Stromal cell of bone marrow (primary cell): ENCODE results near the gene MOXD1.
A peak's percentile ranks its signal among the peaks of the same experiment; 100 is the strongest.
"Not testable (repeated sequence)": the region's sequence is repeated elsewhere in the genome, so short reads cannot be mapped to it uniquely, and the experiment has no call there.

Experiments
- DNase-seq: peaks from one replicate; pipeline ENCODE4 v3.0.0-alpha.2; 2012; ENCODE audit warnings: low read depth

MOXD1 gene

DNA sequence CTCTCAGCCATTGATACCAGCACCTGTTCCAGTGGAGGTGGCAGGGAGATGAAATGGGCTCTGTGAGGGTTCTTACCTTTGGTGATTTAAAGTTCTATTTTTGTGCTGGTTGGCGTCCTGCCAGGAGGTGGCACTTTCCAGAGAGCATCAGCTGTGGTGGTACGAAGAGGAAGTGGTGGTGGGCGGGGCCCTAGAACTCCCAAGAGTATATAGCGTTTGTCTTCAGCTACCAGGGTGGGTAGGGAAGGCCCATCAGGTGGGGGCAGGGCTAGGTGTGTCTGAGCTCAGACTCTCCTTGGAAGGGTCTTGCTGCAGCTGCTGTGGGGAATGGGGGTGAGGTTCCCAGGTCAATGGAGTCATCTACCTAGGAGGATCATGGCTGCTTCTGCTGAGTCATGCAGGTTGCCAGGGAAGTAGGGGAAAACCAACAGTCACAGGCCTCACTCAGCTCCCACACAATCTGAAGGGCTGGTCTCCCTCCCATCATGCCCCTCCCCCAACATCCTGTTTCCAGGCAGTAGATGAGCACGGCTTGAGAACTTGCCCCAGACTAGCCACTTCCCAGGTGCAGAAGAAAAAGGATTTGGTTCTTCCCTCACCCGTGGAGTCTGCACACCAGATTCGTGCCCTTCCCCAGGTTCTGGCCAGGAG is 46.6 kb downstream of the MOXD1 start:
- DNase-seq: no peak

DNA sequence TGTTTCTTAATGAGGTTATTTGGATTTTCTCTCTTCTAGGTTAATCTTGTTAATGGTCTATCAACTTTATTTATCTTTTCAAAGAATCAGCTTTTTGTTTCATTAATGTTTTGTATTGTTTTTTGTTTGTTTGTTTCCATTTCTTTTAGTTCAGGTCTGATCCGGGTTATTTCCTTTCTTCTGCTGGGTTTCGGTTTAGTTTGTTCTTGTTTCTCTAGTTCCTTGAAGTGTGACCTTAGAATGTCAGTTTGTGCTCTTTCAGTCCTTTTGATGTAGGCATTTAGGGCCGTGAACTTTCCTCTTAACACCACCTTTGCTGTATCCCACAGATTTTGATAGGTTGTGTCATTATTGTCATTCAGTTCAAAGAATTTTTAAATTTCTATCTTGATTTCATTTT is 49.3 kb downstream of the MOXD1 start:
- not testable (repeated sequence) for DNase-seq

DNA sequence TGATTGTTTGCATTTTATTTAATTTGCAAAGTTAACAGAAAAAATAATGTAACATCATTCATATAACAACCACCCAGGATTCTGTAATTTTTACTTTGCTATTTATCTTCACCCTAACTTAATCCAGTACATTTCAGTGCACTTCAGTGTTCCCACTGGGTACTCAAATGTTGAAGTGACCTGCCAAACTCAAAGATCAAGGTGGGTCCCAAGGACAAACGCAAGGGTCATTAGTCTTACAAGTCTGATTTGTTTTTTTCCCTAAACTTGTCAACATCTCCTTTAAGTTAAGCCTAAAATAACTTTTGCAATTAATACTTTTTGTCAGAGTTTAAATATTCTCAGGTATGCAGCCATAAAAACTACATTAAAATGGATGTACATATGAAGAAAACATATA is 53.0 kb downstream of the MOXD1 start:
- DNase-seq: no peak

DNA sequence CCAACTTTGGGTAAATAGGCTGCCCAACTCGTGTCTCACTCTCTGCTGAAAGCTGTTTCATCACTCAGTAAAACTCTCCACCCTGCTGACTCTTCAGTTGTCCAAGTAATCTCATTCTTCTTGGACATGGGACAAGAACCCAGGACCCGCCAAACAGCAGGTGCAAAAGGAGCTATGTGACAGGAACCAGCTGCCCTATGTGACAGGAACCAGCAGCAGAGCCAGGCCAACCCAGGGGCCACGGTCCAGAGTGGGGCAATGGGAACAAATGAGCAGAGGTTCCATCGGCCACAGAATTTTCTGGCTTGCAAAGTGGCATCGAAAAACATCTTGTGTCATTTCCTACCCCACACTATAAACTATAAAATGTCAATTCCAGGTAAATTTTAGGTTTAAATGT is 56.5 kb downstream of the MOXD1 start:
- DNase-seq: no peak

DNA sequence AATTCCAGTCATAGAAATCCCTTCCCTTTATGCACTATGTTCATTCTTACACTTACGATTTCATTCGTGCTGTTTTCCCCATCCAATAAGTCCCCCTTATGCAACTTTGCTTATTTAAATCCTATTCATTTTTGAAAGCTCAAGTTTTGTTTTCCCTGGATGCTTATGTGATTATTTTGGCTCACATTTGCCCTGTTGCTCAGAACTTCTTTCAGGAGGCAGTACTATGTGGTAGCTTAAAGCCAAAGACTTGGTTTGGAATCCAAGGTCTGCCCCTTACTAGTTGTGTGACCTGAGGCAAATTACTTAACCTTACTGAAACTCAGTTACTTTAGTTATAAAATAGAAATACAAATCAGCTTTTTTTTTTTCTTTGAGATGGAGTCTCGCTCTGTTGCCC is 59.6 kb downstream of the MOXD1 start:
- DNase-seq: peak; percentile 93

DNA sequence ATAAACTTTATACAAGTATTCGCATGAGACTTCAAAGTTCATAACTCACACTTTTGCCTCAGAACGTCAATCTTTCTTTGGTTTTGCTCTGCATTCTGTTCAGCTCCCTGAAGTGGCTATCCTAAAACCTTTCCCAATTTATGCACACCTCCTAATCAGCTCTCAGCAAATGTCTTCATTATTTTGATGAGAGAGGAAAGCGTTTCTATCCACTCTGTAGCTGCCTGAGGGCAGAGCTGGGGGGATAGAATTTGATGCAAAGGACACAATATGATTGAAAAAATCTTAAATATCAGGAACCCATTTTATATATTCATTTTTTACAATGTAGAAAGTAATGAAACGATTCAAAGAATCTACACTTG is 66.8 kb downstream of the MOXD1 start:
- DNase-seq: no peak

DNA sequence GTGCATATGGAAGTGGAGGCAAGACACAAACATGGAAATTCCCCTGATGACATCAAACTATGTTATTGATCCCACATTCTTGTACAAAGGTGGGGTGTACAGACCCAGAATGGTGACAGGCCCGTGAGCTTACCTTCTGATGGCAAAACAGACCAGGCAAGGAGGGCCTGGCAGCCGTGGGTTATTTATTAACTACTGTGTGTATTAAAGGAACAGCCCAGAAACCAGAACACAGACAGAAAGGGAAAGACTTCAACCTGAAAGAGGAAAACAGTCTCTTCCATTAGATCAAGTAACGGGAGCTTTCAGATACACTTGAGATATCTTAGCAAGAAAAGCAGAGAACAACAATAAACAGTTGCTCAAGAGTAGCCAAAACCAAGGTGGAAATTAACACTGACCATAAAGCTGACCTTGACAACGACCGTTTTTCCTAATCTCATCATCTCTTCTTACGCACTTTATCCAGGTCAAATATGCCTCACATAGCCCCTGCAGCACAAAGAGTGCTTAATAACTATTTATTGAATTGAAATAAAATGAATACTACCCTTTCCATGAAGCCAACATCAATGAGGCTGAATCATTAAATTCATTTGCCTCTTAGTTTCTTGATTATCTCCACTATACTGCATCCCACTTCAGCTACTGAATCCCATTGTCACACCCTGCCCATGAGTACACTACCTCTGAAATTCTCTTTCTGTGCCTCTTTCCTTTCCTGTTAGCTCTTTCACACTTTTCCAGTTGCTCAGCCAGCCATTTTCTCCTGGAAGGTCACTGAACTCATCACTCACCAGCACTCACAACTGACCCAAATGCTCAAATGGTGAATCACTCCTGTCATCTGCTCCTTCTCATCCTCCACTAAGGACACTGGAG is 67.4 kb downstream of the MOXD1 start:
- peak; percentile 90 for DNase-seq

DNA sequence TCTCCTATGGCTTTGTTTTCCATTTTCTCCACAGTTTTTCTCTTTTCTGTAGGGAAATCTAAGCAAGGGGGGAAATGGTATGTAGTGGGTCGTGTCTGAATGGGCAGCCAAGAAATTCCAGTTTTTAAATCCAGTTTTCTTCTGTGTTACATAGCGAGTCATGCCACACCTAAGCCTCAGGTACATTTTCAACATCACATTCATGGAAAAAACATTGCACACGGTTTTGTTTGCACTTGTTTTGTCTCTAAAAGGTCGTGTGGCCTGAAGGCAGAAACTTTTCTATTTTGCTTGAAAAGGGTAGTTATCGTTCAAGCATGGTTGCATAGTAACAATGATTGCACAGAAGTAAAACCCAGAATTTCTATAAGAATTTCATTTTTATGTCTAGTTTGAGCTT is 70.5 kb downstream of the MOXD1 start:
- no peak for DNase-seq

DNA sequence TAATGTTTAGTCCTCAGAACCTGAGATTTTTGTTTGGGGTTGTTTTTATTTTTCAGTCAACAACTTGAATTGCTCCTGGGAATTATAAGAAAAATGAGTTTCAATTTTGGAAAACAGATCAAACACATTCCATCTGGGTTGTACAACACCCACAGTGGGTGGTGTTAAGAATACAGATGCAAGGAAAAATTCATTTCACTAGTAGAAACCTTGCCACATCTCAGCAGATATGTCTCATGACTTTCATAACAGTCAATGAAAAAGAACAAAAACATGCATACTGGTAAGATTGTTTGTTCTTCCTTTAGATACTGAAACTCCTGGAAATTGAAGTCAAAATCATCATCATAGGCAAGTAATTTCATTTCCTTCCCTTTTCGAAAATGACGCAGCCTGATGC is 78.9 kb downstream of the MOXD1 start:
- DNase-seq: no peak

DNA sequence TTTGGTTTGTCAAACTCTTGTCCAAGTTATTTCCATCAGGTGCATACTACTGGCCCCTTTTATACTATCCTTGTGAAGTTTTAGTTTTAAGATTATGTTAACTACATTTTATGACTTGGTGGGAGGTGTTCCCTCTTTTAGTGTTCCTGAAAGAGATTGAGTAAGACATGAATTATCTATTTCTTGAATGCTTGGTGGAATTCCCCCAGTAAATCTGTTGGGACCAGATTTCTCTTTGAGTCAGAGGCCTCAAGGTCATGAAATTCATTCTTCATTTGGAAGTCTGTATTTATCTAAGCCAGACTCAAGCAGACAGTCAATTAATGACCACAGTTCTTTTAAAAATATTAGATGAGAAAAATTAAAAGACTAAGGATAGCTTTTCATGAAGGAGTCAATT is 81.3 kb downstream of the MOXD1 start:
- DNase-seq: peak; percentile 79

DNA sequence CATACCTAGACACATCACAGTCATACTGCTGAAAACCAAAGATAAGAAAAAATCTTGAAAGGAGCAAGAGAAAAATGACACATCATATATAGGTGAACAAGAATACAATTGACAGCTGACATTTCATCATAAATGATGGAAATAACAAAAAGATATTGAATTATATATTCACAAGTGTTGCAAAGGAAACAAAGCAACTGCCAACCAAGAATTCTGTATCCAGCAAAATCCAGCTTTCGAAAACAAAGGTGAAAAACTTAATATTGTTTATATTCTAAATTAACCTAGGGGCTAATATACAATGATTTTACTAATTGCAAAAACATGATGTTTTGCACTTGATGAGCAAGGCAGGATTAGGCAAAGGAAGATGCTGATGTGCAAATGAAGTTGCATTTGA is 84.3 kb downstream of the MOXD1 start:
- no peak for DNase-seq

DNA sequence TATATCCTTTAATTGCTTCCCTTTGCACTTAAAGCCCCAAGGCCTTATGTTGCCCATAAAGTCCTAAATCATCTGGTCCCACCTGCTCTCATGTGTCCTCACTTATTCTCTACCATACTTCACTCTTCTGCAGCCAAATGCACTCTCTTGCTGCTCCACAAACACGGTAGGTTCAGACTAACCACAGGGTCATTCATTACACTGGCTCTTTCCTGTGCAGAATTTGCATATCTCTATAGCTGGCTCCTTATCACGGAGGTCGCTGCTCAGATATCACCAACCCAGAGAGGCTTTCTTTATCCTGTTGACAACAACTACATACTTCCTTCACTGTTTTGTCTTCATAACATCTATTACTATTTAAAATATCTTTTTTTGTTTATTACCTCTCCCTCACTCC is 86.8 kb downstream of the MOXD1 start:
- DNase-seq: no peak

DNA sequence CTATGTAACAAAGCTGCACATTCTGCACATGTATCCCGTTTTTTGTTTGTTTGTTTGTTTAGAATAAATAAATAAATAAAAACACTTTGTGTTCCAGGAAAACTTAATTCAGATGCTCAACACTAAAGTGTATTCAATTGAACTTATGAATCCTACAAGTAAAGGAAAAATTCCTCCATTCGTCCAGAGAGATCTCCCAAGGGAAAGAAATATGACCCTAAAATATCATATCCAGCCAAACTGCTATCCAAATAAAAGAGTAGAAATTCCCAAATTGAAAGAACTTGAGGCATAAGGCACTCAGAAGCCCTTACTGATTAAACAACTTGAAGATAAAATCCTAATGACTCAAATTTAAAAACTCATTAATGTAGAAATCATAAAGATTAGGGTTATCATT is 90.4 kb downstream of the MOXD1 start:
- peak; percentile 40 for DNase-seq

DNA sequence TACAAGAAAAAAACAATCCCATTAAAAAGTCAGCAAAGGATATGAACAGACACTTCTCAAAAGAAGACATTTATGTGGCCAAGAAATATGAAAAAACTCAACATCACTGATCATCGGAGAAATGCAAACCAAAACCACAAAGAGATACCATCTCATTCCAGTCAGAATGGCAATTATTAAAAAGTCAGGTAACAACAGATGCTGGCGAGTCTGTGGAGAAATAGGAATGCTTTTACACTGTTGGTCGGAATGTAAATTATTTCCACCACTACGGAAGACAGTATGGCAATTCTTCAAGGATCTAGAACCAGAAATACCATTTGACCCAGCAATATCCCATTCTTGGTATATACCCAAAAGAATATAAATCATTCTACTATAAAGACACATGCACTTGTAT is 91.1 kb downstream of the MOXD1 start:
- DNase-seq: not testable (repeated sequence)

DNA sequence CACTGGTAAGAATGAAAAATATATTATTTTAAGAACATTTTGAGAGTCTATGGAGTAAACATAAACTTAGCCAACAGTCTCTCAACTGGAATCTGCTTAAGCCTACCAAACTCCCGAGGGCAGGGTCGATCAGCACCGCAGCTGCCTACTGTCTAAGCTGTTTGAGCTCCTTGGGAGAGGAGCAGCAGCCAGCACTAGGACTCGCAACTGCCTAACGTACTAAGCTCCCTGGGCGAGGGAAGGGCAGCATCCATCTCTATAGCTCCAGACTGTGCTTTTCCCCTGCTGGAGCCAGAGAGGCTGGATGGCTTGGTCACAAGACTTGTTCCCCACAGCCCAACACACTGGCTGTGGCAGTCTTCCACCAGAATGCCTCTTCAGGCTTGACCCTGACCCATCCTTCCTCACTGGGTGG is 96.4 kb downstream of the MOXD1 start:
- DNase-seq: peak; percentile 47

DNA sequence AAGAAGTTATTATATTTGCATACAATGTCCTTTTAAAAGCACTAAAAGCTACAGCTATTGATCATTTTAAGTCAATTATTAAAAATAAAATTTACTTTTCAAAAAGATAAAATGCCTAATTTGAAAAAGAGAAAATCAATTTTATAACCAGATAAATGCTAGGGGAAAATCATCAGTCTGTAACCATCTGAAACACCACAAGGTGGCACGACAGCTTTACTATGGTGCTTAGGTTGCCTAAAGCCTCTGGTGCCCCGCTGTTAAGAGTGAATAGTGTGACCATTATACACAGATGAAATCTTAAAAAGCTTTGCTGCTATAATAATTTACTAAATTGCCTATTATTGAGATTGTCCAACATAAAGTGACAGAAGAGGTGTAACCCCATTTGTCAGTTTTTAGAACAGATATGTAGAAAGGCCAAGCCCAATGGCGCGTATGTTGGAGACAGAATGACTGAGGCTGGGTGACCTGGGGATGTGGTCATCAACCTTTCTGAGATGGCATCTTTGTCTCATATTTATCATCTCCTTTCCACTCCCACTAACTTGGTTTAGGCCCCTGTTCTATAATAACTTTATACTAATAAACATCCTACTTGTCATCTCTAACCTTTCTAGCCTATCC is 100.8 kb downstream of the MOXD1 start:
- peak; percentile 48 for DNase-seq

DNA sequence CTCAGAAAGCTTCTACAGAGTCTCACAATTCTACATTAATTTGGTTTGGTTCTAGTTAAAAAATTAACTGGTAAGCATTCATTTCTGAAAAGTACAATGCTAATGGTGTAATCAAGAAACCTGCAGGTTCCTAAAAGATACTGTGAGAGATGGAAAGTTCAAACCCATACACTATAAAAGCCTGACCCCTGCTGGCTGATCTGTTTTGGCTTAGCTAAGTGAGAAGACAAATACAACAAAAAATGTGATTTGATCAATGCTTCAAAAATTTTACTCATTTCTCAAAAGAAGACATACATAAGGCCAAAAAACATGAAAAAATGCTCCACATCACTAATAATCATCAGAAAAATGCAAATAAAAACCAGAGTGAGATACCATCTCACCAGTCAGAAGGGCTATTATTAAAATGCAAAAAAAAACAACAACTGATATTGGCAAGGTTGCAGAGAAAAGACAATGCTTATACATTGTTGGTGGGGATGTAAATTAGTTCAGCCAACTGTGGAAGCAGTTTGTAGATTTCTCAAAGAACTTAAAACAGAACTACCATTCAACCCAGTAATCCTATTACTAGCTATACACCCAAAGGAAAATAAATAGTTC is 102.8 kb downstream of the MOXD1 start:
- peak; percentile 39 for DNase-seq

DNA sequence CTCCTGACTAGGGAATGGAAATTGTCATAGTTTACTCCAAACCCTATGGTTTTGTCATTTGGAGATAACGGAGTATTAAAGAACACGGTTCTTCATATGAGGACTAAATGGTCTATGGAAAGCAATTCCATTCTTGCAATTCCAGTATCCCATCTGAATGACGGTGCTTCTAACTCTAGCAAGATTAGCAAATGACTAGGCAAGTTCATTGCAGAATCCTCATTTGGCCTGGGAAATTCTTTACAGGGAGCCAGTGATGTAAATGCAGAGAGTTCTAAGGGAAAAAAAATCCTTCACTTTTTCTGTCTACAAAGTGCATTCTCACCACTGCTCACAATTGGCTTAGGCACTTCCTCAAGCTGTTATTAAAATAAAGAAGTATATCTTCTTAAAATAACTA is 111.5 kb downstream of the MOXD1 start:
- no peak for DNase-seq

DNA sequence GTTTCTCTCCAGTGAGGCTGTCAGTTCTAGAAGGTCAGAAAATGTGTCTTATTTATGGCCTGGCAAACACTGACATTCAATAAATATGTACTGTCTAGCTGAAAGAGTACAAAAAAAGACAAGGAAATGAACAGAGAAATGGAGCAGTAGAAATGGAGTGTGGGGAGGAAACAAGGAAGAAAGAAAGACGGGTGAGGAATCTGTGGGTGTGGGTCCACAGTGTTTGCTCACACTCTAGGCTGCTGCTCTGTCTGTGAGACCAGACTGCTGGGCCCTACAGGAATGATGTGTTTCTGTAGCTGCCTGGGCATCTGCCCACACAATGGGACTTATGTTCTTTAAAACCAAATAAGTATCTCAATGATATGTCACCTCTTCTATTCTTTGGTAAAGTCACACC is 114.2 kb downstream of the MOXD1 start:
- no peak for DNase-seq

DNA sequence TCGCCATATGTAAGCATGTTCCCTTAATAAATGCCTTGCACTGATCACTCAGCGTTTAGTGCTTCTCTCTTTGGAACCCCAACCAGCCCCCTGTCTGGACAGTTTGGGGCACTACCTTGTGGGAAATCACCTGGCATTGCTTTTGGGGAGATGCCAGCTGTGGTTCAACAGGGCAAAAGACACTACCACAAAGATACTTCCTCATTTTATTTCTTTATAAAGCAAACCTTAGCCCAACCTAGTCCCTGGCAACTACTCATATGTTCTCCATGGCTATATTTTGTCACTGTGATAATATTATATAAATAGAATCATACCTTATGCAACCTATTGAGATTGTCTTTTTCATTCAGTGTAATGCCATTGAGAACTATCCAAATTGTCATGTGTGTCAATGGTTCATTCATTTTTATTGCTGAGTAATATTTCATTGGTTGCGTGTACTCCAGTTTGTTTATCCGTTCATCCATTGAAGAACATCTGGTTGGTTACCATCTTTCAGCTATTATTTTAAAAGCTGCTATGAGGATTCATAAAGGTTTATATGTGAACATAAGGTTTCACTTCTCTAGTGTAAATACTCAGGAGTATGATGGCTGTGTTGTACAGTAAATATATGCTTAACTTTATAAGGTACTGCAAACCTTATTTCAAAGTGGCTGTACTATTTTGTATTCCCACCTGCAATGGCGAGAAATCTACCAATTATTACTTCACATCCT is 114.8 kb downstream of the MOXD1 start:
- no peak for DNase-seq

DNA sequence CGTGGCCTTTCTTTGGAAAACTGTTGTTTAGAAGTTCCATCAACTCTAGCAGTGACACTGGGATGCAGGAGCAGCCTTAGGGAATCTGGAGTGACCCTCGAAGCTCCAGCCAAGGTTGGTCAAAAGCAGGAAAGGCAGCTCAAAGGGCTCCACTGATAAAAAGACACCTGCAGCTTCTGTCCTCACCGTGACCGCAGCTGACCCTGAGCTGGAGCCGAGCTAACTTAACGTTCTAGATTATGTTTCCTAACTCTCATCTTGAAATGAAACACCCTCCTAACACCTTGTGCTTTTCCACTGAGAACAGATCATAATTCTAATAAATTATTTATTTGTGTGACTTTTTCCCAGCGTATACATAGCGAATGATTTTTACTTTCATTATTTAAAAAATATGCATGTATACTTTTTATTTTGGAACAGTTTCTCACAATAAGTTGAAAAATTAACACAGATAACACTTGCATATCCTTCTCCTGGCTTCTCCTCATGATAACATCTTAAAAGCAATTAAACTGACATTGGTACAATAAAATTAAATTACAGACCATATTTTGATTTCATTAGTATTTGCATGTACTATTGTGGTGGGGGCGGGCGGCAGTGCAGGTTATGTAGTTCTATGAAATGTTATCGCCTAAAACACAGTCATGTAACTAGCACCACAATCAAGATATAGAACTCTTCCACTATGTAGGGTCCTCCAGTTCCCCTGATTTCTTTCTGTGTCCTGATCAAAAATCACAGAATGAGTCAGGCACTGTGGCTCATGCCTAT is 116.1 kb downstream of the MOXD1 start:
- no peak for DNase-seq
